GM18520 (cell line): ENCODE data around the gene SUZ12.
"Not testable (repeated sequence)": the region's sequence is repeated elsewhere in the genome, so short reads cannot be mapped to it uniquely, and the experiment has no call there.

Experiments used
- ATAC-seq: cut with Tn5 transposase; IDR thresholded peaks from one replicate; pipeline ENCODE4 v1.9.1; 2021; ENCODE audit not compliant: unreplicated experiment

Gene SUZ12

DNA sequence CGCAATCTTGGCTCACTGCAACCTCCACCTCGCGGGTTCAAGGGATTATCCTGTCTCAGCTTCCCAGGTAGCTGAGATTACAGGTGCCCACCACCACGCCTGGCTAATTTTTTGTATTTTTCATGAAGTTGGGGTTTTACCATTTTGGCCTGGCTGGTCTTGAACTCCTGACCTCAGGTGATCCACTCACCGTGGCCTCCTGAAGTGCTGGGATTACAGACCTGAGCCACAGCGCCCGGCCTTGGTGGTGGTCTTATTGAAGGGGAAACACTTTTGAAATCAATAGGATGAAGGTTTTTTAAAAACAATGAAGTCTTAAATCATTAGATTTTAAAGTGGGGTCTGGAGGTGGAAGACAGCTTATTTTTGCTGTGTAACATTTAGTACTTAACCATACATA, 5.6 kb downstream of the SUZ12 start:
- ATAC-seq = not testable (repeated sequence)

DNA sequence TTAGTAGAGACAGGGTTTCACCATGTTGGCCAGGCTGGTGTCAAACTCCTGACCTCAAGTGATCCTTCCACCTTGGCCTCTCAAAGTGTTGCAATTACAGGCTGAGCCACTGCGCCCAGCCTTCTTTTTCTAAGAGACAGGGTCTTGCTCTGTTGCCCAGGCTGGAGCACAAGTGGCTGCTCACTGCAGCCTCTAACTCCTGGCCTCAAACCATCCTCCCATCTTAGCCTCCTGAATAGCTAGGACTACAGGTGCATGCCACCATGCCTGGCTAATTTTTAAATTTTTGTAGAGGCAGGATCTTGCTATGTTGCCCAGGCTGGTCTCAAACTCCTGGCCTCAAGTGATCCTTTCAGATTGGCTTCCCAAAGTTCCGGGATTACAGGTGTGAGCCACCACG, 15.1 kb downstream of the SUZ12 start:
- not testable (repeated sequence) for ATAC-seq

DNA sequence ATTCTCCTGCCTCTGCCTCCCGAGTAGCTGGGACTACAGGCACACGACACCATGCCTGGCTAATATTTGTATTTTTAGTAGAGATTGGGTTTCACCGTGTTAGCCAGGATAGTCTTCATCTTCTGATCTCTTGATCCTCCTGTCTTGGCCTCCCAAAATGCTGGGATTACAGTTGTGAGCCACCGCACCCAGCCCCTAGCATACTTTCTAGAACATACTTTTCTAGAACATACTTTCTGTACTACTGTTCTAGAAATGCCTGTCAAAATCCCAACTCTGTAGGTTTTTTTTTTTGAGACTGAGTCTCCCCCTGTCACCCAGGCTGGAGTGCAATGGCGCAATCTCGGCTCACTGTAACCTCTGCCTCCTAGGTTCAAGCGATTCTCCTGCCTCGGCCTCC, 27.3 kb downstream of the SUZ12 start:
- ATAC-seq = not testable (repeated sequence)

DNA sequence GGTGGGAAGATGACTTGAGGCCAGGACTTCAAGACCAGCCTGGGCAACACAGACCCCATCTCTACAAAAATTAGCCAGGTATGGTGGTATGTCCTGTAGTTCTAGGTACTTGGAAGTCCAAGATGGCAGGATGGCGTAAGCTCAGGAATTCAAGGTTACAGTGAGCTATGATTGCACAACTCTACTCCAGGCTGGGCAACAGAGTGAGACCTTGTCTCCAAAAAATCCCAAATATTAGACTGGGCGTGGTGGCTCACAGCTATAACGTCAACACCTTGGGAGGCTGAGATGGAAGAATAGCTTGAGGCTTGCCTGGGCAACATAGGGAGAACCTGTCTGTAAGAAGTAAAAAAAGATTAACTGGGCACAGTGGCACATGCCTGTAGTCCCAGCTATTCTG, 30.8 kb downstream of the SUZ12 start:
- ATAC-seq = no peak

DNA sequence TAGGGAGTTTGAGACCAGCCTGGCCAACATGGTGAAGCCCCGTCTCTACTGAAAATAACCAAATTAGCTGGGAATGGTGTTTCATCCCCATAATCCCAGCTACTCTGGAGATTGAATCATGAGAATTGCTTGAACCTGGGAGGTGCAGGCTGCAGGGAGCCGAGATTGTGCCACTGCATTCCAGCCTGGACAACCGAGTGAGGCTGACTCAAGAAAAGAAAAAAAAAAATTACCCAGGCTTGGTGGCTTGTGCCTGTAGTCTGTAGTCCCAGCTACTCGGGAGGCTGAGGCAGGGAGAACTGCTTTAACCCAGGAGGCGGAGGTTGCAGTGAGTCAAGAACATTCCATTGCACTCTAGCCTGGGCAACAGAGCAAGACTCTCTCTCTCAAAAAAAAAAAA, 33.6 kb downstream of the SUZ12 start:
- not testable (repeated sequence) for ATAC-seq

DNA sequence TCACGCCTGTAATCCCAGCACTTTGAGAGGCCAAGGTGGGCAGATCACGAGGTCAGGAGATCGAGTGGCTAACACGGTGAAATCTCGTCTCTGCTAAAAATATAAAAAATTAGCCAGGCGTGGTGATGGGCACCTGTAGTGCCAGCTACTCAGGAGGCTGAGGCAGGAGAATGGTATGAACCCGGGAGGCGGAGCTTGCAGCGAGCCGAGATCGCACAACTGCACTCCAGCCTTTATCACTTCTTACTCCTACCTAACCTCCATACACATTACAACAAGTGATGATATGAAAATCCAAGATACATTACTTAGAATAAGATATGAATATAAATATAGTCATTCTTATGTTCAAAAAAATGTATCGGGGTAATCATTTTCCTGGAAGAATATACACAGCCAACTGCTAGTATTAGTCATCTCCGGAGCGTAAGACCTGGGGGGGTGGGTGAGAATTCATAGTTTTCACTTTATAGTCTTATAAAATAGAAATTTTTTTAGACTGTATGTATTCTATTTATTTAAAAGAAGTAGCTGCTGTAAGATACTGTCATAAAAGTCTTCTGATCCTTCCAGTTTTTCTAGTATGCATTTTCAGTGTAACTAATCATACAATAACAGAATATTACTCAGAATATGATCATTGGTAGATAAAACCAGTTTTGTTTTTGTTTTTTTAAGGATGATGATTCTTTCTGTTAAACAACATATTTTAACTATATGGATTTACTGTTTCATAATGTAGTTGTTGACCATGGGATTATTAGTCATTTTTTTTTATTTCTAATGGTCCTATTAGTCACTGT, 37.7 kb downstream of the SUZ12 start:
- not testable (repeated sequence) for ATAC-seq

DNA sequence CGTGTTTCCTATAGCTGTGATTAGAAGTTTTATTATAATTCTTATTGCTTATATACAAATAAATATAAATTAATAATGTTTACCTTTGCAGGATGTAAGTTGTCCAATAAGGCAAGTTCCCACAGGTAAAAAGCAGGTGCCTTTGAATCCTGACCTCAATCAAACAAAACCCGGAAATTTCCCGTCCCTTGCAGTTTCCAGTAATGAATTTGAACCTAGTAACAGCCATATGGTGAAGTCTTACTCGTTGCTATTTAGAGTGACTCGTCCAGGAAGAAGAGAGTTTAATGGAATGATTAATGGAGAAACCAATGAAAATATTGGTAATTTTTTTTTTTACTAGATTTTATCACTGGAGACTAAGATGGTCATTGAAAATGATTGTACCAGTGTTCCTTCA, 38.6 kb downstream of the SUZ12 start:
- ATAC-seq = not testable (repeated sequence)

DNA sequence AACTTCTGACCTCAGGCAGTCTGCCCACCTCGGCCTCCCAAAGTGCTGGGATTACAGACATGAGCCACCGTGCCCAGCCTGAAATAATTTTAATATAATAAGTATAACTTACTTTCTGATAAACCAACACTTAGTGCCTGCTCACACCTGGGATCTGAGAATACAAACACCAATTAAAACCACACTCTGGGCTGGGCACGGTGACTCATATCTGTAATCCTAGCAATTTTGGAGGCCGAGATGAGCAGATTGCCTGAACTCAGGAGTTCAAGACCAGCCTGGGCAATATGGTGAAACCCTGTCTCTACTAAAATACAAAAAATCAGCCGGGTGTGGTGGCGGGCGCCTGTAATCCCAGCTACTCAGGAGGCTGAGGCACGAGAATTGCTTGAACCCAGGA, 55.0 kb downstream of the SUZ12 start:
- not testable (repeated sequence) for ATAC-seq

DNA sequence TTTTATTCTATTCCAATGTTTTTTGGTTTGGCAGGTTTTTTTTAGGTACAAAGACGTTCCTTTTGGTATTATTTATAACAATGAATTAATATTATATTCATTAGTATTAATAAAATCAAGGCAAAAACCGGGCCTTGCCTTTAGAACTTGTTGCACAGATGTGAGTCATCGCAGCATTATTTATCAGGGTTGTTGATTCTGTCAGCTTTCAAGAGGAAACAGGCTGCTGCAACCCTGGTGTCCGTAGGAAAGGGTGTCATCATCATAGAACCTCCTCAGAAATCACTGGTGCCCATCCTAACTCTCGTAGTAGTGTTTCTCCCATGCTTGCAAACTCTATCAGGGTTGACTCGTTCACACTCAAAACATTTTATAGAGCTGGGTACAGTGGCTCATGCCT, 60.2 kb downstream of the SUZ12 start:
- ATAC-seq = no peak

DNA sequence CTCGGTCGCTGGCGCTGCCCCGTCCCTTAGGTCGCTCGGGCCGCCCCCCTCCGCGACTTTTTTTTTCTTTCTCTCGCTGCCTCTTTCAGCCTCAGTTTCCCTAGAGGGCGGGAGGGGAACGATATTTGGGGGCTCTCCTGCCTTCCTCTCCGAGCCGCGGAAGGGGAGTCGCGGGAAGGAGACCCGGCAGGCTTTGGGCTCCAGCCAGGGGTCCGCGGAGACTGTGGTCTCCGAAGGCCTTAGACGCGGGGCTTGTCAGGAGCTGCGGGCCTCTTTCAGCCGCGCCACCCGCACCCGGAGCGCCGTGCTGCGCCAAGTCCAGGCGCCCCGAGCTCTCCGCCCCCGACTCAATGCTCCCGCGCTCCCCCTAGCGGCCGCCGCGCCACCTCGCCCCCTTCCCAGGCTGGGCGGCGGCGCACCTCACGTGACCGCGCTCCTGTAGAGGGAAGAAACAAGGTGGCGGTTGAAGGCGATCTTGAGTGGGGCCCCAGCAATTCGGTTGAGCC, 70.2 kb downstream of the SUZ12 start, which contains the start of gene LRRC37B:
TSS of gene LRRC37B (plus strand) at position 427 of the 506 bp plus-strand sequence. CDS start 14,010 bp downstream, outside the sequence.
- peak; percentile 73 for ATAC-seq

DNA sequence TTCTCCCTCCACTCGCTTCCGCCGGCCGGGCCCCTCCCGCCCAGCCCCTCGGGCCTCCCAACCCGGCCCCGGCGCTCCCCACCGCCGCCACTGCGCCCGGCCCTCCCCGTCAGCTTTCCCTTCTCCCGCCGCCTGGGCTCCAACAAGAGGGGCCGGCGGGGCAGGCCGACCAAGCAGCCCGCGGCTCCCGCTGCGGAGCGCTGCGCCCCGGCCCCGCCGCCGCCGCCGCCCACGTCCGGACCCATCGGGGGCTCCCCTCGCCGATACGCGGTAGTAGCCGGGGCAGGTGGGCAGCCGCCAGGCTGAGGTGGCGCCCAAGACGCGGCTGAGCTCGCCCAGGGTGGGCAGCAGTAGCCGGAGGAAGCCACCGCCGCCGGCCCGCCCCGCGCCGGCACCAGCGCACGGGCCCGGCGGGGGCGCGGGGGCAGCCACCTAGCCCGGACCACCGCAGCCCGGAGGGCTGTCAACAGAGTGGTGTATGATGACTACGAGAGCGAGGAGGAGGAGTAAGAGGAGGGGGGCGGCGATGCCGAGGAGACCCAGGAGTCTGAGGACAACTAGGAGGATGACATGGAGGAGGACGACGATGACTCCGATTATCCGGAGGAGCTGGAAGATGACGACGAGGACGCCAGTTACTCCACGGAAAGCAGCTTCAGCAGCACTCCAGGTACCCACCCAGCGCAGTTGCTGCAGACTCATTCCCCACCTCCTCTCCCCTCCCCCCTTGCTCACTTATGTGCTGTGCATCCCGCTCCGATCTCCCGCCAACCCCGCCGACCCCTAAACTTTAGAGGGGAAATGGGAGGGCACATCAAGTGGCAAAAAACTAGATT, 70.9 kb downstream of the SUZ12 start:
- peak; percentile 19 for ATAC-seq

DNA sequence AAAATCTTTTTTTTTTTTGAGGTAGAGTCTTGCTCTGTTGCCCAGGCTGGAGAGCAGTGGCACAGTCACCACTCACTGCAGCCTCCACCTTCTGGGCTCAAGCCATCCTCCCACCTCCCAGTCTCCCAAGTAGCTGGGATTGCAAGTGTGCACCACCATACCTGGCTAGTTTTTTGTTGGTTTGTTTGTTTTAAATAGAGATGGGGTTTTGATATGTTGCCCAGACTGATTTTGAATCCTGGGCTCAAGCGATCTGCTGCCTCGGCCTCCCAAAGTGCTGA, 72.4 kb downstream of the SUZ12 start:
- no peak for ATAC-seq

DNA sequence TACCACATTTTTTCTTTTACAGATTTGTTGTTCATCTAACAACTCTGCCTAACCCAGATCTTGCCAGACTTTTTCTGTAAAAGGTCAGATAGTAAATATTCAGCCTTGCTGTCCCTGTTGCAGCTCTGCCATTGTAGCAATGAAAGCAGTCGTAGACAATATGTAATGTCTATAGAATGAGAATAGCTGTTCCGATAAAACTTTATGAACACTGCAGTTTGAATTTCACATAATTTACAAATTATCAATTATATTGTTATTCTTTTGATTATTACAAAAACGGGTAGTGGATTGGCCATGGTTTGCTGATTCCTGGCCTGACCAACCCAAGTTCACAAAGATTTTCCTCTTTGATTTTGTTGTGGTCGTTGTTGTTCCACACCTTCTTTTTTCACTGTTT, 73.3 kb downstream of the SUZ12 start:
- no peak for ATAC-seq

DNA sequence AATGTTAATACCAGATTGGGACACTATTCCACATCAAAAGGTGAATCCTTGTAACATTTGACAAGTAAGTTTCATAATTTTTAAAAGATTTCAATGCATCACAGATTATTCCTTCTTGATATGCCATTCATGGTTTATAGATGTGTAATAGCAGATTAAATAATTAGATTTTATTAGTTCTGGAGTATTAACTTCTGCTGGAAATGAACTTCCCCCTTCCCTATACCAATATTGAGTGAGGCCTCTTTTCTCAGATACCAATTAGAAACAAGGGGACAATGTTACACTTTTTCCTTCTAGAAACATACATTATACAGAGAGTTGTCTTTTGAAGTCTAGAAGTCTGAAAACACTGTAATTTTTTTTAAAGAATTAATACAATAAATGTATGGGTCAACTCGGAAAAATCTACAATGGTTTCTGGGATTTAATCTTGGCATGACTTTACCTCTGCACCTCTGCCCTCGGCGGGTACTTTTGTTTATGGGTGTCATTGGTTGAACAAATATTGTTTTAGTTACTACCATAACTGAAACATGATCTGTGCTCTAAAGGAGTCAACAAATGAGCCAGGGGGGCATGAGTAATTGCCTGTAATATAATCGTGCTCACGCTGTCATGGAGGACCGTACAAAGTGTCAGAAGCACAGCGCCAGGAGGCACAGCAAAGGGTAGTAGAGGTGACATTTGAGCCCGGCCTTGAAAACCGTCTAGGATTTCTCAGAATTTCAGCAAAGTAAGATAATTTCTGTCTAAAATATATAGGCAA, 78.6 kb downstream of the SUZ12 start:
- no peak for ATAC-seq

DNA sequence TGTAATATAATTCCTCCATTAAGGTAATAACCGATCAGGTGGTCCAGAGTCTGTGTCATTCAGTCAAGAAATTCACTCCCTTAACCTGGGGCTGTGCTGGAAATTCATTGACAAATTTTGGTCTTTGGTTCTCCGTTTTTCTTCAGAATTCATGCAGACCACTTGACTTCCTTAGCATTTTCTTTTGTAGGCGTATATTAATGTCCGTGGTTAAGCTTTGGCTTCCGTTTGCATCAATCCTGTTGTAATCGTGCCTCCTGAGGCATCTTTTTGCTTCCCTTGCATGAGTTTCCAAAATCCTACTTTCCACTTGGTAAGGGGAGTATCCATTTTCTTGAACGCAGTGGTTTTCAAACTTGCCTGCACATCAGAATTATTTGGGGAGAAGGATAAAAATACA, 79.4 kb downstream of the SUZ12 start:
- ATAC-seq = no peak

DNA sequence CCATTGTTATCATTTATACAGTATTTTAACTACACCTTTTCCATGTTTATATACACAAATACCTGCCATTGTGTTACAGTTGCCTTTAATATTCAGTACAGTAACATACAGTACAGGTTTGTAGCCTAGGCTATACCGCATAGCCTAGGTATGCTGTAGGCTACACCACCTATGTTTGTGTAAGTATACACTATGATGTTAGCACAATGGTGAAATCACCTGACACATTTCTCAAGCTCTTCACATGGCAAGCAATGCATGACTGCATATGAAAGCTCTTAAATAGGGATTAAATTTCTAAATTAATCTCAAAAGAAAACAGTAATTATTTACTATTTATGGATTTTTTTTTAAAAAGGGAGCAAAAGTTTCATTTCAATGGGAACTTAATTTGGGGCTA, 82.4 kb downstream of the SUZ12 start:
- ATAC-seq = no peak

DNA sequence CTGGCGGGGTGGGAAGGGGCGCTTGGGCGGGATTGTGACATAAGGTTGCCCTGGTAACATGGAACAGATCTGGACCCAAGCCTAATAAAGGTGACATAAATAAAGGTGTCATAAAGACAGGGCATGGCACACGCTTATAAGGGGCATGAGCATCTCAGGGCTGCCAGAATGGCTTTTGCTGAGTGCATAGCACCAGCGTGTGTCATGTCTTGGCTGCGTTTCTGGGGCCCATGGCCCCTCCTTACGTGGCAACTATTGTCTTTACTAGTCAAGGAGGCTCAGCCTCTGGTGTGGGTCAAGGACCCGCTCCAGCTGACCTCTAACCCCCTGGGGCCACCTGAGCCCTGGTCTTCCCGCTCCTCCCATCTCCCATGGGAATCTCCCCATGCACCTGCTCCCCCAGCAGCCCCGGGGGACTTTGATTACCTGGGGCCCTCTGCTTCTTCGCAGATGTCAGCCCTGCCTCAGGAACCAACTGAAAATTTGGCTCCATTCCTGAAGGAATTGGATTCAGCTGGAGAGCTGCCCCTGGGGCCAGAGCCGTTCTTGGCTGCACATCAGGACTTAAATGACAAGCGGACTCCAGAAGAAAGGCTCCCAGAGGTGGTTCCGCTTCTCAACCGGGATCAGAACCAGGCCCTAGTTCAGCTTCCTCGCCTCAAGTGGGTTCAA, 84.3 kb downstream of the SUZ12 start:
- no peak for ATAC-seq

DNA sequence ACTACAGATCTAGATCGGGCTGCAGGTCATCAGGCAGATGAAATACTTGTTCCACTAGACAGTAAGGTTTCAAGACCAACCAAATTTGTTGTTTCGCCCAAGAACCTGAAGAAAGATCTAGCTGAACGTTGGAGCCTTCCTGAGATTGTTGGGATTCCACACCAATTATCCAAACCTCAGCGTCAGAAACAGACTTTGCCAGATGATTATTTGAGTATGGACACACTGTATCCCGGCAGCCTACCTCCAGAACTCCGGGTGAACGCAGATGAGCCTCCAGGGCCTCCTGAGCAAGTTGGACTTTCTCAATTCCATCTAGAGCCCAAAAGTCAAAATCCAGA, 84.8 kb downstream of the SUZ12 start:
- ATAC-seq = no peak

DNA sequence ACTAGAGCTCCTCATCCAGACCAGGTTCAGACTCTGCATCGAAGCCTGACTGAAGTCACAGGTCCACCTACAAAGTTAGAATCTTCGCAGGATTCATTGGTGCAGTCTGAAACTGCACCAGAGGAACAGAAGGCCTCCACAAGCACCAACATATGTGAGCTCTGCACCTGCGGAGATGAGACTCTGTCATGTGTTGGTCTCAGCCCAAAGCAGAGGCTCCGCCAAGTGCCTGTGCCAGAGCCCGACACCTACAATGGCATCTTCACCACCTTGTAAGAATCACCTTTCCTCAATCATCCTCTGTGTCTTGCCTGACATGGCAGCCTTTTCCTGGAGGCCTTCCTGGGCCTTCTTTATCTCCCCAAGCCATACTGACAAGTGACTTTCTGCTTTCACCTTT, 85.7 kb downstream of the SUZ12 start:
- not testable (repeated sequence) for ATAC-seq

DNA sequence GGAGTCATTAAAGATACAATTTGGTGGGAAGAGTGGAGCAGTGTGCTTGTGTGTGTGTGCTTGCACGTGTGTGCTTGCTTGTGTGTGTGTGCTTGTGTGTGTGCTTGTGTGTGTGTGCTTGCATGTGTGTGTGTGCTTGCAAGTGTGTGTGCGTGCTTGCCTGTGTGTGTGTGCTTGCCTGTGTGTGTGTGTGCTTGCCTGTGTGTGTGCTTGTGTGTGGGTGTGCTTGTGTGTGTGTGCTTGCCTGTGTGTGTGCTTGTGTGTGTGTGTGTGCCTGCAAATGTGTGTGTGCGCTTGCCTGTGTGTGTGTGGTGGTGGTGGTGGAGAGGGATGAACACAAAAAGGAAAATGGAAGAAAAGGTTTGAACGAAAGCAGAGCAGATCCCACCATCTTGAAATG, 90.5 kb downstream of the SUZ12 start:
- ATAC-seq = not testable (repeated sequence)

DNA sequence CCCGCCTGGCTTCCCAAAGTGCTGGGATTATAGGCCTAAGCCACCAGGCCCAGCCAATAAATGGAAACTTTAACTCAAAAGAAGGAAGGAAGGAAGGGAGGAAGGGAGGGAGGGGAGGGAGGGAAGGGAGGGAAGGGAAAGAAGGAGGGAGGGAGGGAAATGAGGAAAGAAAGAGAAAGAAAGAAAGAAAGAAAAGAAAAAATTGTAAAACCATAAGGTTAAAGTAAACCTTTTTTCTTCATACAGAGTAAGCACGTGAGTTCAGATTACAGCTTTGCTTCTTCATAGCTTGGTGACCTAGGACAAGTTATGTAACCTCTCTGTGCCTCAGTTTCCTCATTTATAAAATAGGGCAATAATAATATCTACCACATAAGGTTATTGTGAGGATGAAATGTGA, 96.4 kb downstream of the SUZ12 start:
- ATAC-seq = no peak
